Measurements from ENCODE around the gene TSC2. TPM values are rescaled to one million over a fixed set of nuclear protein-coding genes. Genes with fewer than 3 reads are reported as not detected.

Gene TSC2
- total RNA-seq = 100 to 1,000 TPM; 101 to 148 (median 109) TPM

- Histone ChIP-seq H3K4me3 (replicated peaks in 1 of 3) (peak within 1 kb of the TSS; percentile 36 to 96 (median 87)), H3K27ac (peak within 1 kb of the TSS; percentile 11 to 77 (median 66)), H3K36me3 (peaks cover 0 to 5% of the 10 kb centered on the region in 2 donors), H3K9me3 (no peaks in the 10 kb centered on the region), H3K27me3 (no peaks in the 10 kb centered on the region), H3K4me1 (peaks cover 23 to 40% of the 10 kb centered on the region in 2 donors)
- peak in 4 of 6 experiments; percentile 29 to 69 (median 43) for TF ChIP-seq CTCF (IDR thresholded peaks at IDR 0.05)
- peak in 1 of 2 donors; percentile 69 for TF ChIP-seq POLR2A (IDR thresholded peaks at IDR 0.05)
- intact Hi-C loops (cut with DNase I) = no loop called here
- DNase-seq = peak; percentile 97
- 2% methylated on average over 14 of the region's 81 CpGs; no CpG with 5 or more reads in 1 of the 2 donors for WGBS, 2 donors
These were observed at the start of gene TSC2, which contains the start of gene NTHL1 for GRCh38 chr16:2047330-2048115. TSS of gene TSC2 (plus strand) at chr16:2047985. CDS start at chr16:2048616, 631 bp downstream. TSS of gene NTHL1 (minus strand) at chr16:2047834. CDS start at chr16:2047823, 11 bp downstream.

DNA sequence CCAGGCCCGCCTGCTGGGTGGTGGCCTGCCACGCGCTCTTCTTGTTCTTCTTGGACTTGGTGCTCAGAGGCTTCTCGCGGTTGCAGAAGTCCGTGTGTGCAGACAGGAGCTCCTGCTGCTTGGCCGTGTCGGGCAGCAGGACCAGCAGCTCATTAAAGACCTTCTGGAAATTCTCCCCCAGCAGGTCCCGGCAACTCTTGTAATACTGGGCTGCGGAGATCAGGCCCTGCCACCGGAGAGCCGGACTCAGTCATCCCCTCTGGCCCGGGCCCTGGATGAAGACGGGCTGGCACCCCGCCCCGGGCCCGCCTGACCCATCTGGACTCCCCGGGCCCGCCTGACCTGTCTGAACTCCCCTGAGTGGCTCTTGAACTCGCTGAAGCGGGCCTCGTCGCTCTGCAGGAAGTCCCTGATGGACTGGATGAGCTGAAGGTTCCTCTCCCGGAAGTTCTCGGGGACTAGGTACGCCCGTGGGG, 49.4 kb upstream of the TSC2 start:
- Histone ChIP-seq H3K4me3 (replicated peaks in 1 of 3) (no peak overlapping the region), H3K27me3 (no peaks in the 10 kb centered on the region), H3K27ac (no peak overlapping the region), H3K36me3 (peaks cover 51 to 54% of the 10 kb centered on the region in 2 donors), H3K9me3 (no peaks in the 10 kb centered on the region), H3K4me1 (peaks cover 6 to 9% of the 10 kb centered on the region in 2 donors)
- TF ChIP-seq CTCF (IDR thresholded peaks at IDR 0.05) (no peak), POLR2A (IDR thresholded peaks at IDR 0.05) (no peak)
- WGBS, 2 donors = 86 to 91% methylated on average over 13 to 17 of the region's 27 CpGs
- no peak for DNase-seq
- intact Hi-C loops (cut with DNase I) = no loop called here

DNA sequence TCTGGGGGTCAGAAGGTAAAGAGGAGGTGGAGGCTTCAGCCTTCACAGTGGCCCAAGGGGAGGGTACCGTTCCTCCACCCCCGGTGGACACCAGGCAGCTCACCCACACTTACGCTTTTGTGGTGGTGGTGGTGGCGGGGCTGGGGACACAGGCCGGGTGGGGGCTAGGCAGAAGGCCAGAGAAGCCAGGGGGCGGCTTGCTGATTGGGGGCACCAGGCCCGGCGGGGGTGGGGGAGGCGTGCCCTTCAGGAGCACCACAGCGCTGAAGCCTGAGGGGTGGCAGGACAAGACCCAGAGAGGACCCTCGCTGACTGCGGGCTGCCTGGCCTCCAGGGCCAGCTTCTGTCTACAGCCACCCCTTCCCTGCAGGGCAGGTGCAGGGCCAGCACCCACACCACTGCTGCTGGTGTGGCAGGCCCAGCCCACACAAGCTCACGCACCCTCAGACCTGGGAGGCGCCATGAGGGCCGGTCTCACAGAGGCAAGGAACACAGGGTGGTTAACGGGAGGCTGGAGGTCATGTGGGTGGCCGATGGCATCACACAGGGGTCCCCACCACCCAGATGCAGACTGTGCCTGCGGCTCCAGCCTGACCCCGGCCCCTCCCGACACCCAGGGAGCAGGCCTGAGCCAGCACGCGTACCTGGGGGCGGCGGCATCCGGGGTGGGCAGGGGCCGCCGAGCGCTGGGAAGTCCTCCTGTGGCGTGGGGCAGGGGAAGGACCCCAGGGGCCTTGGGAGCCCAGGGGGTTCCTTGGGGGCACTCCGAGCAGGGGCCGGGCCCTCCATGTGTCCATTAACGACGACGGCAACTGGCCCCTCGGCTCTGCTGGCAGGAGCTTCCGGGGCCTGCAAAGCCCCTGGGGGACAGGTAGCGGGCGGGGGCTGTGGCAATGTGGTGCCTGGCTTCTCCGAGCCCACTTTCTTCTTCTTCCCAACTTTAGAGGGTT, 48.7 kb upstream of the TSC2 start:
- H3K4me3 ChIP-seq (replicated peaks in 1 of 3) = no peak overlapping the region

DNA sequence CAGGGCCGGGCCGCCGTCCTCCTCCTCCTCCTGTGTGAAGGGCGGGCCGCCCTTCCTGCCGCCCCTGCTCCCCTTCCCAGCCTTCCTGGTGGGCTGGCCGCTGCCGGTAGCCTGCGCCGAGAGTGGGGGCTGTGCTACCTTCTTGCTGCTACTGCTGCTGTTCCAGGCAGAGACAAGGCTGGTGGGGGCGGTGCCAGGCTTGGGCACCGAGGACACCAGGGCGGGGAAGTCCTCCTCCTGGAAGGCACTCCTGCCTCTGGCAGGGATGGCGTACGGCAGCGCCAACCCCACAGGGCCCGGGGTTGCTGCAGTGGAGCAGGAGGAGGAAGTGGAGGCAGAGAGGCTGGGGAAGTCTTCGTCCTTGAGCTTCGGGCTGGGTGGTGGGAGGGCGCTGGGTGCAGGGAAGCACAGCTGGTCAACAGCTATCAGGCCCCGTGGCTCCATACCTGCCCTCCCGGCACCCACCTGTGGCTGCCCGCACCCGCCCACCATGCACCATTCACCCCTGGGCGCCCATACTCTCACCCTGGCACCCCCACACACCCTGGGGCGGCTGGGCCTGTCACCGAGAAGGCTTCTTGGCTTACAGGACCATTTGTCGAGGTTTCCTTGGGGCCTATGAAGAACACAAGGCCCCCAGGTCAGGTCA, 47.8 kb upstream of the TSC2 start:
- no peak for DNase-seq
- Histone ChIP-seq H3K9me3 (no peaks in the 10 kb centered on the region), H3K27me3 (no peaks in the 10 kb centered on the region), H3K36me3 (peaks cover 51 to 54% of the 10 kb centered on the region in 2 donors), H3K27ac (no peak overlapping the region), H3K4me3 (replicated peaks in 1 of 3) (no peak overlapping the region), H3K4me1 (peaks cover 7 to 15% of the 10 kb centered on the region in 2 donors)
- intact Hi-C loops (cut with DNase I) = no loop called here
- TF ChIP-seq POLR2A (IDR thresholded peaks at IDR 0.05) = no peak
- WGBS, 2 donors = 90 to 93% methylated on average over 20 to 25 of the region's 28 CpGs

More for the DNA sequence above, 48.7 kb upstream of the TSC2 start:
- H3K27ac ChIP-seq = no peak overlapping the region
- H3K27me3 ChIP-seq = no peaks in the 10 kb centered on the region
- H3K9me3 ChIP-seq = no peaks in the 10 kb centered on the region
- TF ChIP-seq POLR2A (IDR thresholded peaks at IDR 0.05) = no peak
- no peak for TF ChIP-seq CTCF (IDR thresholded peaks at IDR 0.05)
- intact Hi-C loops (cut with DNase I) = no loop called here
- 90 to 98% methylated on average over 8 to 15 of the region's 39 CpGs for WGBS, 2 donors
- no peak for DNase-seq
- H3K4me1 ChIP-seq = peaks cover 6 to 9% of the 10 kb centered on the region in 2 donors
- H3K36me3 ChIP-seq = peaks cover 51 to 54% of the 10 kb centered on the region in 2 donors

GRCh38 chr16:2001035-2001434, 46.8 kb upstream of the TSC2 start:
- H3K9me3 ChIP-seq = no peaks in the 10 kb centered on the region
- DNase-seq = no peak
- intact Hi-C loops (cut with DNase I) = no loop called here
- peaks cover 7 to 18% of the 10 kb centered on the region in 2 donors for H3K4me1 ChIP-seq
- WGBS, 2 donors = 93 to 95% methylated on average over 7 to 19 of the region's 19 CpGs
- H3K27me3 ChIP-seq = no peaks in the 10 kb centered on the region
- peaks cover 51 to 54% of the 10 kb centered on the region in 2 donors for H3K36me3 ChIP-seq
- H3K4me3 ChIP-seq (replicated peaks in 1 of 3) = no peak overlapping the region
- no peak overlapping the region for H3K27ac ChIP-seq
- TF ChIP-seq POLR2A (IDR thresholded peaks at IDR 0.05) = no peak
- TF ChIP-seq CTCF (IDR thresholded peaks at IDR 0.05) = no peak
